ENCODE data around the gene KRT33A.
"Not testable (repeated sequence)": the region's sequence is repeated elsewhere in the genome, so short reads cannot be mapped to it uniquely, and the experiment has no call there.

KRT33A gene

GRCh38 chr17:41387670-41388069 lies 37.0 kb upstream of the KRT33A start:
- no peak overlapping the region for H3K4me3 ChIP-seq (ENCODE audit: low read depth, low read length)

GRCh38 chr17:41386227-41386626 lies 35.6 kb upstream of the KRT33A start:
- H3K36me3 ChIP-seq = no peaks in the 10 kb centered on the region
- no peak for DNase-seq
- peaks cover 16% of the 10 kb centered on the region for H3K9me3 ChIP-seq (ENCODE audit: severe bottlenecking)
- H3K27me3 ChIP-seq (ENCODE audit: insufficient read depth, low read depth, severe bottlenecking) = peaks cover 95% of the 10 kb centered on the region
- TF ChIP-seq CTCF (IDR thresholded peaks at IDR 0.05; ENCODE audit: low read depth, low read length) = no peak
- no peak overlapping the region for H3K4me3 ChIP-seq (ENCODE audit: low read depth, low read length)
- no peak overlapping the region for H3K27ac ChIP-seq

More at GRCh38 chr17:41387670-41388069, 37.0 kb upstream of the KRT33A start:
- H3K9me3 ChIP-seq (ENCODE audit: severe bottlenecking) = peaks cover 16% of the 10 kb centered on the region
- H3K27me3 ChIP-seq (ENCODE audit: insufficient read depth, low read depth, severe bottlenecking) = peaks cover 94% of the 10 kb centered on the region
- H3K36me3 ChIP-seq = no peaks in the 10 kb centered on the region
- no peak overlapping the region for H3K27ac ChIP-seq
- no peak for TF ChIP-seq CTCF (IDR thresholded peaks at IDR 0.05; ENCODE audit: low read depth, low read length)
- DNase-seq = no peak

GRCh38 chr17:41383690-41384089 lies 33.1 kb upstream of the KRT33A start:
- Histone ChIP-seq H3K4me3 (ENCODE audit: low read depth, low read length) (no peak overlapping the region), H3K27ac (no peak overlapping the region), H3K36me3 (no peaks in the 10 kb centered on the region), H3K27me3 (ENCODE audit: insufficient read depth, low read depth, severe bottlenecking) (peaks cover 91% of the 10 kb centered on the region), H3K9me3 (ENCODE audit: severe bottlenecking) (peaks cover 16% of the 10 kb centered on the region)
- no peak for TF ChIP-seq CTCF (IDR thresholded peaks at IDR 0.05; ENCODE audit: low read depth, low read length)
- DNase-seq = no peak

GRCh38 chr17:41382394-41382793 lies 31.8 kb upstream of the KRT33A start:
- no peak overlapping the region for H3K27ac ChIP-seq
- no peak for TF ChIP-seq CTCF (IDR thresholded peaks at IDR 0.05; ENCODE audit: low read depth, low read length)
- DNase-seq = no peak
- H3K9me3 ChIP-seq (ENCODE audit: severe bottlenecking) = peaks cover 15% of the 10 kb centered on the region
- no peak overlapping the region for H3K4me3 ChIP-seq (ENCODE audit: low read depth, low read length)
- H3K36me3 ChIP-seq = no peaks in the 10 kb centered on the region
- H3K27me3 ChIP-seq (ENCODE audit: insufficient read depth, low read depth, severe bottlenecking) = peaks cover 91% of the 10 kb centered on the region

- H3K36me3 ChIP-seq; H3K4me3 ChIP-seq (ENCODE audit: low read depth, low read length); DNase-seq; H3K27ac ChIP-seq: not testable (repeated sequence)
- Histone ChIP-seq H3K9me3 (ENCODE audit: severe bottlenecking) (peaks cover 11% of the 10 kb centered on the region), H3K27me3 (ENCODE audit: insufficient read depth, low read depth, severe bottlenecking) (peaks cover 91% of the 10 kb centered on the region)
These were observed 31.3 kb upstream of the KRT33A start, which contains the start of gene KRT34 for GRCh38 chr17:41381943-41382342. TSS of gene KRT34 (minus strand) at chr17:41382306. CDS start at chr17:41382246, 60 bp downstream.

- peaks cover 91% of the 10 kb centered on the region for H3K27me3 ChIP-seq (ENCODE audit: insufficient read depth, low read depth, severe bottlenecking)
- not testable (repeated sequence) for H3K27ac ChIP-seq; H3K4me3 ChIP-seq (ENCODE audit: low read depth, low read length); H3K36me3 ChIP-seq; DNase-seq; H3K9me3 ChIP-seq (ENCODE audit: severe bottlenecking)
These were observed 29.5 kb upstream of the KRT33A start for GRCh38 chr17:41380091-41380490.

- Histone ChIP-seq H3K36me3 (no peaks in the 10 kb centered on the region), H3K9me3 (ENCODE audit: severe bottlenecking) (peaks cover 7% of the 10 kb centered on the region), H3K4me3 (ENCODE audit: low read depth, low read length) (no peak overlapping the region), H3K27me3 (ENCODE audit: insufficient read depth, low read depth, severe bottlenecking) (peaks cover 92% of the 10 kb centered on the region), H3K27ac (no peak overlapping the region)
- DNase-seq = no peak
- no peak for TF ChIP-seq CTCF (IDR thresholded peaks at IDR 0.05; ENCODE audit: low read depth, low read length)
These were observed 26.9 kb upstream of the KRT33A start for GRCh38 chr17:41377546-41377945.
